Measurements from ENCODE around the gene PCP2.

DNA sequence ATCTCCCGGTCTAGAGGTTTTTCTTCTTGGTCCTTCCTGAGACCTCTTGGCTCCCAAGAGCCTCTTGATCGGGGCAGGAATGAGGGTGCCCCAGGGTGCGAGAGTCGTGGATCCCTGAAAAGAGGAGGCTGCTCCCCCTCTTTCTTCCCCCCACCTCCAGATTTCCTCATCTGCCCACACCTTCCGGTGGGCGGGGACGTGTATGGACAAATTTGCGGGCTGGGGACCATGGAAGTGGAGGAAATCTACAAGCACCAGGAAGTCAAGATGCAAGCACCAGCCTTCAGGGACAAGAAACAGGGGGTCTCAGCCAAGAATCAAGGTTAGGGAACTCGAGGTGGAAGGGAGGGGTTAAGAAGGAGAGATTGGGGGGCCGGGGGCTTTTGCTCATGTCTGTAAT lies 43.3 kb upstream of the PCP2 start, which contains the start of gene MCEMP1:
- no peak for TF ChIP-seq POLR2A (IDR thresholded peaks at IDR 0.05)
- TF ChIP-seq, protein P1, sequence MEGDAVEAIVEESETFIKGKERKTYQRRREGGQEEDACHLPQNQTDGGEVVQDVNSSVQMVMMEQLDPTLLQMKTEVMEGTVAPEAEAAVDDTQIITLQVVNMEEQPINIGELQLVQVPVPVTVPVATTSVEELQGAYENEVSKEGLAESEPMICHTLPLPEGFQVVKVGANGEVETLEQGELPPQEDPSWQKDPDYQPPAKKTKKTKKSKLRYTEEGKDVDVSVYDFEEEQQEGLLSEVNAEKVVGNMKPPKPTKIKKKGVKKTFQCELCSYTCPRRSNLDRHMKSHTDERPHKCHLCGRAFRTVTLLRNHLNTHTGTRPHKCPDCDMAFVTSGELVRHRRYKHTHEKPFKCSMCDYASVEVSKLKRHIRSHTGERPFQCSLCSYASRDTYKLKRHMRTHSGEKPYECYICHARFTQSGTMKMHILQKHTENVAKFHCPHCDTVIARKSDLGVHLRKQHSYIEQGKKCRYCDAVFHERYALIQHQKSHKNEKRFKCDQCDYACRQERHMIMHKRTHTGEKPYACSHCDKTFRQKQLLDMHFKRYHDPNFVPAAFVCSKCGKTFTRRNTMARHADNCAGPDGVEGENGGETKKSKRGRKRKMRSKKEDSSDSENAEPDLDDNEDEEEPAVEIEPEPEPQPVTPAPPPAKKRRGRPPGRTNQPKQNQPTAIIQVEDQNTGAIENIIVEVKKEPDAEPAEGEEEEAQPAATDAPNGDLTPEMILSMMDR (IDR thresholded peaks at IDR 0.05 in 4 of 5, conservative IDR thresholded peaks at IDR 0.05 in 1 of 5): no peak

Measured in gastrocnemius medialis (tissue), 4 donors.